ENCODE measurements around the gene SLC34A3. TPM values are rescaled to one million over a fixed set of nuclear protein-coding genes. Genes with fewer than 3 reads are reported as not detected.

The SLC34A3 gene
- total RNA-seq, 1 experiment from 2014 or later = not detected

- no peak for DNase-seq (ENCODE audit: extremely low read depth, low read depth)
Measured at GRCh38 chr9:137194909-137195308, 35.8 kb upstream of the SLC34A3 start.

GRCh38 chr9:137195525-137196220 is 35.0 kb upstream of the SLC34A3 start:
- no peak for DNase-seq (ENCODE audit: extremely low read depth, low read depth)

- DNase-seq (ENCODE audit: extremely low read depth, low read depth) = no peak
Measured at GRCh38 chr9:137198051-137198901, 32.4 kb upstream of the SLC34A3 start.

GRCh38 chr9:137198902-137199283 is 31.8 kb upstream of the SLC34A3 start:
- DNase-seq (ENCODE audit: extremely low read depth, low read depth) = no peak

- DNase-seq (ENCODE audit: extremely low read depth, low read depth) = no peak
Measured at GRCh38 chr9:137199411-137200121, 31.1 kb upstream of the SLC34A3 start.

- DNase-seq (ENCODE audit: extremely low read depth, low read depth) = peak; percentile 99
Measured at GRCh38 chr9:137200311-137201204, 30.1 kb upstream of the SLC34A3 start, which contains the start of gene TPRN. Gene TPRN (minus strand): TSS chr9:137200741. CDS start chr9:137200711, 30 bp downstream.

- no peak for DNase-seq (ENCODE audit: extremely low read depth, low read depth)
Measured at GRCh38 chr9:137201205-137201868, 29.4 kb upstream of the SLC34A3 start.

GRCh38 chr9:137202966-137203365 is 27.7 kb upstream of the SLC34A3 start:
- DNase-seq (ENCODE audit: extremely low read depth, low read depth) = no peak

- no peak for DNase-seq (ENCODE audit: extremely low read depth, low read depth)
Measured at GRCh38 chr9:137204731-137205125, 26.0 kb upstream of the SLC34A3 start.

GRCh38 chr9:137205126-137206069 is 25.3 kb upstream of the SLC34A3 start, which contains the start of the genes NDOR1 and TMEM203:
Gene NDOR1 (plus strand): TSS chr9:137205700. CDS start chr9:137205778, 78 bp downstream.
Gene TMEM203 (minus strand): TSS chr9:137205648. CDS start chr9:137205414, 234 bp downstream.
- peak; percentile 80 for DNase-seq (ENCODE audit: extremely low read depth, low read depth)

GRCh38 chr9:137206602-137207001 is 24.1 kb upstream of the SLC34A3 start:
- DNase-seq (ENCODE audit: extremely low read depth, low read depth) = no peak

- DNase-seq (ENCODE audit: extremely low read depth, low read depth) = no peak
Measured at GRCh38 chr9:137211532-137211931, 19.2 kb upstream of the SLC34A3 start.

- DNase-seq (ENCODE audit: extremely low read depth, low read depth) = no peak
Measured at GRCh38 chr9:137212520-137212919, 18.2 kb upstream of the SLC34A3 start.

- DNase-seq (ENCODE audit: extremely low read depth, low read depth) = no peak
Measured at GRCh38 chr9:137213160-137214060, 17.3 kb upstream of the SLC34A3 start.

GRCh38 chr9:137214620-137215019 is 16.1 kb upstream of the SLC34A3 start:
- no peak for DNase-seq (ENCODE audit: extremely low read depth, low read depth)

- no peak for DNase-seq (ENCODE audit: extremely low read depth, low read depth)
Measured at GRCh38 chr9:137215196-137215986, 15.3 kb upstream of the SLC34A3 start.

Measured in NCI-H460 (cell line).